ENCODE results near the gene PAX2.

DNA sequence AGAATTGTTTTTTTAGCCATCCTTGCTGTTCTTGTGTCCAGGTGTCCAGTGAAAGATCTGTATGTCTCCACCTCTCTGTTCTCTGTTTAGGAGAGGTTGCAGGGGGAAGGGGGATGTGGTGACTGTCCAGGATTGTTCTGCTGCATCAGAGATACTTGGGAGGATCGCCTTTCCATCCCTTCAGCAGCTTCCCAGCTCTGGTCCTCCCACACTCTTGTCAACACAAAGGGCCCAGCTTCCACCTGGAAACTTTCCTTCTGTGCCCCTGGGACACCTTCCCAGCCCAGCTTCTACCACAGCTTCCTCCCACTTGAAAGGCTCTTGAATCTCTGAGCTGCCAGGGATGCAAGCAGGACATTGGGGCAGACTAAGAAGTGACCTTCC is 85.3 kb downstream of the PAX2 start:
- TF ChIP-seq, protein P1, sequence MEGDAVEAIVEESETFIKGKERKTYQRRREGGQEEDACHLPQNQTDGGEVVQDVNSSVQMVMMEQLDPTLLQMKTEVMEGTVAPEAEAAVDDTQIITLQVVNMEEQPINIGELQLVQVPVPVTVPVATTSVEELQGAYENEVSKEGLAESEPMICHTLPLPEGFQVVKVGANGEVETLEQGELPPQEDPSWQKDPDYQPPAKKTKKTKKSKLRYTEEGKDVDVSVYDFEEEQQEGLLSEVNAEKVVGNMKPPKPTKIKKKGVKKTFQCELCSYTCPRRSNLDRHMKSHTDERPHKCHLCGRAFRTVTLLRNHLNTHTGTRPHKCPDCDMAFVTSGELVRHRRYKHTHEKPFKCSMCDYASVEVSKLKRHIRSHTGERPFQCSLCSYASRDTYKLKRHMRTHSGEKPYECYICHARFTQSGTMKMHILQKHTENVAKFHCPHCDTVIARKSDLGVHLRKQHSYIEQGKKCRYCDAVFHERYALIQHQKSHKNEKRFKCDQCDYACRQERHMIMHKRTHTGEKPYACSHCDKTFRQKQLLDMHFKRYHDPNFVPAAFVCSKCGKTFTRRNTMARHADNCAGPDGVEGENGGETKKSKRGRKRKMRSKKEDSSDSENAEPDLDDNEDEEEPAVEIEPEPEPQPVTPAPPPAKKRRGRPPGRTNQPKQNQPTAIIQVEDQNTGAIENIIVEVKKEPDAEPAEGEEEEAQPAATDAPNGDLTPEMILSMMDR (IDR thresholded peaks at IDR 0.05), result no peak
- no peak for TF ChIP-seq EZH2 (IDR thresholded peaks at IDR 0.05)
